Endothelial cell (in vitro differentiated cells): Measurements from ENCODE around the gene LCN6. TPM values are rescaled to one million over a fixed set of nuclear protein-coding genes. Genes with fewer than 3 reads are reported as not detected.

ENCODE experiments used
- DNase-seq: peaks from one replicate; pipeline ENCODE4 v3.0.0; 2021; ENCODE audit warnings: low spot score
- H3K27ac Mint-ChIP-seq: one replicate; pipeline ENCODE4 v1.8.0; 2021; ENCODE audit warnings: mixed read lengths, inconsistent platforms; ENCODE audit not compliant: unreplicated experiment
- H3K27me3 Mint-ChIP-seq: one replicate; pipeline ENCODE4 v1.8.0; 2021; ENCODE audit warnings: mild to moderate bottlenecking, moderate library complexity, mixed read lengths, inconsistent platforms; ENCODE audit not compliant: unreplicated experiment
- H3K36me3 Mint-ChIP-seq: one replicate; pipeline ENCODE4 v1.8.0; 2021; ENCODE audit warnings: mild to moderate bottlenecking, low read depth, mixed read lengths, inconsistent platforms; ENCODE audit not compliant: unreplicated experiment
- H3K4me1 Mint-ChIP-seq: one replicate; pipeline ENCODE4 v1.8.0; 2021; ENCODE audit warnings: mild to moderate bottlenecking, mixed read lengths, inconsistent platforms; ENCODE audit not compliant: unreplicated experiment
- H3K4me3 Mint-ChIP-seq: one replicate; pipeline ENCODE4 v1.8.0; 2021; ENCODE audit warnings: mild to moderate bottlenecking, mixed read lengths, inconsistent platforms; ENCODE audit not compliant: unreplicated experiment
- H3K9me3 Mint-ChIP-seq: one replicate; pipeline ENCODE4 v1.8.0; 2021; ENCODE audit warnings: mixed read lengths, inconsistent platforms; ENCODE audit not compliant: unreplicated experiment
- total RNA-seq: library from RNA; stranded (reverse); fragmentation: NEBNext Ultra II Directional; extraction: Animal tissue kit (Norgen Biotek cat#: 25700); gene quantifications from one replicate; pipeline ENCODE4 v1.2.1, GENCODE V29; 2021; ENCODE audit not compliant: unreplicated experiment
- TF ChIP-seq, protein P1 (sequence below): fragments of 200-600 bp; sonication (generic); IDR thresholded peaks from one replicate; pipeline ENCODE4 v1.5.0; 2021; ENCODE audit warnings: antibody characterized with exemption; ENCODE audit not compliant: unreplicated experiment

Gene LCN6
- total RNA-seq, 1 donor from 2014 or later: not detected

DNA sequence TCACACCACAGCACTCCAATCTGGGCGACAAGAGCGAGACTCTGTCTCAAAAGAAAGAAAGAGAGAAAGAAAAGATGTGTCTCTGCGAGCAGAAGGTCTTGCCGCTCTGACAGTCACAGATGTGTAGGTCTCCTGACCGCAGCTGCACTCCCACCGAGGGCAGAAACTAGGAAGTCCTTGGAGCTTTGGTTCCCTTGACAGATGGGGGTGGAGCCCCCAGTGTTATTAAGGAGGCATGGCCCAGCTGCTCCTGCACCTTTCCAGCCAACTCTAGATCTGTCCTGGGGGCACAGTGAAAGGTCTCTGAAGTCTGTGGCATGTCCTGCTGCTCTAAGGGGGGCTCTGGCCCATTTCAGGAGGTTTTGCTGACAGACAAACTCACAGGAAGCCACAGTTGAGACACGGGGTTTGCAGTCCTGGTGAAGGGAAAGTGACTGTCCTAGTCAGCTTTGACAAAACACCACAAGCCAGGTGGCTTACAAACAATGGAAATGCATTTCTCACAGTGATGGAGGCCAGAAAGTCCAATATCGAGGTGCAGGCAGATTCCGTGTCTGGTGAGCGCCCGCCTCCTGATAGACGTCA lies 45.0 kb downstream of the LCN6 start:
- Mint-ChIP-seq H3K9me3 (no peaks in the 10 kb centered on the region), H3K4me1 (peaks cover 40% of the 10 kb centered on the region), H3K27ac (no peak overlapping the region), H3K36me3 (peaks cover 6% of the 10 kb centered on the region), H3K4me3 (no peak overlapping the region), H3K27me3 (peaks cover 16% of the 10 kb centered on the region)
- TF ChIP-seq, protein P1, sequence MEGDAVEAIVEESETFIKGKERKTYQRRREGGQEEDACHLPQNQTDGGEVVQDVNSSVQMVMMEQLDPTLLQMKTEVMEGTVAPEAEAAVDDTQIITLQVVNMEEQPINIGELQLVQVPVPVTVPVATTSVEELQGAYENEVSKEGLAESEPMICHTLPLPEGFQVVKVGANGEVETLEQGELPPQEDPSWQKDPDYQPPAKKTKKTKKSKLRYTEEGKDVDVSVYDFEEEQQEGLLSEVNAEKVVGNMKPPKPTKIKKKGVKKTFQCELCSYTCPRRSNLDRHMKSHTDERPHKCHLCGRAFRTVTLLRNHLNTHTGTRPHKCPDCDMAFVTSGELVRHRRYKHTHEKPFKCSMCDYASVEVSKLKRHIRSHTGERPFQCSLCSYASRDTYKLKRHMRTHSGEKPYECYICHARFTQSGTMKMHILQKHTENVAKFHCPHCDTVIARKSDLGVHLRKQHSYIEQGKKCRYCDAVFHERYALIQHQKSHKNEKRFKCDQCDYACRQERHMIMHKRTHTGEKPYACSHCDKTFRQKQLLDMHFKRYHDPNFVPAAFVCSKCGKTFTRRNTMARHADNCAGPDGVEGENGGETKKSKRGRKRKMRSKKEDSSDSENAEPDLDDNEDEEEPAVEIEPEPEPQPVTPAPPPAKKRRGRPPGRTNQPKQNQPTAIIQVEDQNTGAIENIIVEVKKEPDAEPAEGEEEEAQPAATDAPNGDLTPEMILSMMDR: no peak
- DNase-seq: no peak

- peaks cover 6% of the 10 kb centered on the region for H3K36me3 Mint-ChIP-seq
Observed at GRCh38 chr9:136701668-136702053, 46.7 kb downstream of the LCN6 start.

DNA sequence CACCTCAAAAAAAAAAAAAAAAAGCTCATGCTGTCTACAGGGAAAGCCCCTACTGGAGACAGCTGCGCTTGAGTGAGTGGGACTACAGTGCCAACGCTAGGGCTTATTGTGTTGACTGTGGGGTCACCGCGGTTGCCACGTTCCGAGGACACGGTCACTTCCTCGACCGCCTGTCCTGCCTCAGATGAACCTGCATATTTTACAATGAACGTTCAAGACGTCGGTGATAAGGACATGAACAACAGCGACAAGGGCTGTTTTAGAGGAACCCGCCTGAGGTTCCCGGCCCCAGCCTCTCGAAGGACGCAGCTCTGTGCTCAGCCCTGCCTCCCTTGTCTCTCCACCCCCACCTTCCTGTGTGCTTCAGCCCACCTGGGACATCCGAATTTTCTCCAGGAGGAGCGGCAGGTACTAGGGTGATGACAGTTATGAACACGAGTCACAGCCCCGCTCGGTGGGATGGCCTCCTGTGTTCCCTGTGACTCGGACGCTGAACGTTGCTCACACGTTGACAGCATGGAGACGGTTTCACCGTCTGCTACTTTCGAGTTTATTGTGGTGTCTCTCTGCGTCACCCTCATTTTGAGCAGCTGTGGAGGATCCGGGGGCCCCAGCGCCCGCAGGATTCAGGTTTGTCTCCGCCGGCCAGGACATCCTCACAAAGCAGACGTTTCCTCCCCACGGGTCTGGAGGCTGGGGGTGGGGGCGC lies 47.2 kb downstream of the LCN6 start:
- H3K27ac Mint-ChIP-seq: peak overlapping the region; percentile 84
- peaks cover 19% of the 10 kb centered on the region for H3K27me3 Mint-ChIP-seq
- peak; percentile 11 for DNase-seq
- TF ChIP-seq, protein P1: no peak
- peaks cover 6% of the 10 kb centered on the region for H3K36me3 Mint-ChIP-seq
- no peaks in the 10 kb centered on the region for H3K9me3 Mint-ChIP-seq
- peaks cover 40% of the 10 kb centered on the region for H3K4me1 Mint-ChIP-seq
- no peak overlapping the region for H3K4me3 Mint-ChIP-seq

More at GRCh38 chr9:136701668-136702053, 46.7 kb downstream of the LCN6 start:
- Mint-ChIP-seq H3K27me3 (peaks cover 19% of the 10 kb centered on the region), H3K4me1 (peaks cover 40% of the 10 kb centered on the region), H3K9me3 (no peaks in the 10 kb centered on the region), H3K4me3 (no peak overlapping the region), H3K27ac (peak overlapping the region; percentile 84)
- peak; percentile 61 for DNase-seq
- TF ChIP-seq, protein P1: no peak

DNA sequence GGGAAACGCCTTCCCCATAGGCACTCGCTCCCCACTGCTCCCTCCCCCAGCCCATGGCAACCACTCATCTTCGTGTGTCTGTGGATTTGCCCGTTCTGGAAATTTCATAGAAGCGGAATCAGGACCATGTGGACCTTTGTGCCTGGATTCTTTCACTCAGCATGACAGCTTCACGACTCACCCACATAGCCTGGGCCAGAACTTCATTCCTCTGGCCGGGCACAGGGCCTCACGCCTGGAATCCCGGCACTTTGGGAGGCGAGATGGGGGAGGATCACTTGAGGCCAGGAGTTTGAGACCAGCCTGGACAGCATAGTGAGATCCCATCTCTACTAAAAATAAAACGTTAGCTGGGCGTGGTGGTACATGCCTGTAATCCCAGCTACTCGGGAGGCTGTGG lies 48.0 kb downstream of the LCN6 start:
- no peak for DNase-seq
- no peaks in the 10 kb centered on the region for H3K36me3 Mint-ChIP-seq
- peaks cover 13% of the 10 kb centered on the region for H3K27me3 Mint-ChIP-seq
- no peaks in the 10 kb centered on the region for H3K9me3 Mint-ChIP-seq
- peak overlapping the region; percentile 76 for H3K4me3 Mint-ChIP-seq
- peaks cover 35% of the 10 kb centered on the region for H3K4me1 Mint-ChIP-seq
- TF ChIP-seq, protein P1: no peak
- H3K27ac Mint-ChIP-seq: peak overlapping the region; percentile 72

GRCh38 chr9:136698635-136699246 lies 49.6 kb downstream of the LCN6 start:
- DNase-seq: no peak
- Mint-ChIP-seq H3K36me3 (no peaks in the 10 kb centered on the region), H3K27me3 (peaks cover 8% of the 10 kb centered on the region), H3K9me3 (no peaks in the 10 kb centered on the region), H3K27ac (peak overlapping the region; percentile 22), H3K4me1 (peaks cover 34% of the 10 kb centered on the region), H3K4me3 (peak overlapping the region; percentile 16)
- TF ChIP-seq, protein P1: no peak
